Gastroesophageal sphincter (tissue), 4 donors: ENCODE measurements around the gene BCL2. TPM values are rescaled to one million over a fixed set of nuclear protein-coding genes. Genes with fewer than 3 reads are reported as not detected.

Experiments
- ATAC-seq: fragments of 150-250 bp; one replicate; pipeline ENCODE4 v1.9.1; 2016; ENCODE audit warnings: mild to moderate bottlenecking, moderate library complexity
- H3K27ac ChIP-seq, 4 donors: fragments of 200-600 bp; sonication (generic) in 3 of 4; 1 replicate in 3 of 4; 2 replicates in 1 of 4; pipeline ENCODE4 v1.5.1; 2016 to 2019
- H3K27me3 ChIP-seq: fragments of 200-600 bp; sonication (generic); one replicate; pipeline ENCODE4 v1.5.1; 2019
- H3K36me3 ChIP-seq, 2 donors: fragments of 200-600 bp; sonication (generic); one replicate each; pipeline ENCODE4 v1.5.1; 2019; ENCODE audit warnings: control low read depth in 1 of 2
- H3K4me1 ChIP-seq, 3 donors: fragments of 200-600 bp; sonication (generic); 1 replicate in 2 of 3; 2 replicates in 1 of 3; pipeline ENCODE4 v1.5.1; 2016 to 2019; ENCODE audit warnings: control low read depth in 2 of 3
- H3K4me3 ChIP-seq, 2 donors: fragments of 200-600 bp; sonication (generic); one replicate each; pipeline ENCODE4 v1.5.1; 2019; ENCODE audit warnings: mild to moderate bottlenecking in 1 of 2, moderate library complexity in 1 of 2
- H3K9me3 ChIP-seq, 3 donors: fragments of 200-600 bp; sonication (generic); one replicate each; pipeline ENCODE4 v1.5.1; 2017 to 2019; ENCODE audit warnings: control low read depth in 2 of 3
- CTCF ChIP-seq, 4 experiments: fragments of 200-600 bp in 2 of 4; fragments of 450-650 bp in 2 of 4; sonication (generic) in 1 of 4; IDR thresholded peaks; one replicate each; pipeline ENCODE4 v1.5.1; 2017 to 2019; ENCODE audit warnings: antibody characterized with exemption in 4 of 4, mild to moderate bottlenecking in 2 of 4, moderate library complexity in 2 of 4
- EP300 ChIP-seq: sonication (generic); formaldehyde crosslinking; IDR thresholded peaks from one replicate; pipeline ENCODE4 v1.6.1; 2017; ENCODE audit warnings: antibody characterized with exemption, mild to moderate bottlenecking
- POLR2A ChIP-seq, 2 donors: fragments of 450-650 bp; IDR thresholded peaks; one replicate each; pipeline ENCODE4 v1.6.1; 2017; ENCODE audit warnings: antibody characterized with exemption in 2 of 2, mild to moderate bottlenecking in 2 of 2, moderate library complexity in 1 of 2
- POLR2AphosphoS5 ChIP-seq: sonication (generic); formaldehyde crosslinking; IDR thresholded peaks from one replicate; pipeline ENCODE4 v1.6.1; 2017; ENCODE audit warnings: antibody characterized with exemption
- WGBS, 2 donors: methylation state at CpG; one replicate each; pipeline ENCODE4 v1.1.5; 2018; ENCODE audit warnings: low coverage in 1 of 2; 5-methylcytosine and 5-hydroxymethylcytosine counted together
- total RNA-seq, 4 donors: library from RNA; depleted of rRNA; stranded (reverse); fragments of >200 nt; gene quantifications; one replicate each; pipeline ENCODE4 v1.1.0, GENCODE V29; 2016

The BCL2 gene
- total RNA-seq, 4 donors from 2014 or later: 31.2 to 41.7 (median 32.7) TPM

GRCh38 chr18:63199743-63200241, 119.8 kb downstream of the BCL2 start:
- Histone ChIP-seq H3K4me3 (no peak overlapping the region), H3K27me3 (no peaks in the 10 kb centered on the region), H3K36me3 (no peaks in the 10 kb centered on the region), H3K27ac (no peak overlapping the region), H3K4me1 (peaks cover 0 to 11% (median 0%) of the 10 kb centered on the region in 3 donors), H3K9me3 (no peaks in the 10 kb centered on the region)
- no peak for ATAC-seq
- TF ChIP-seq POLR2A (IDR thresholded peaks at IDR 0.05) (no peak), POLR2AphosphoS5 (no peak), EP300 (no peak), CTCF (IDR thresholded peaks at IDR 0.05) (no peak)
- WGBS, 2 donors: 77 to 79% methylated on average over 14 of the region's 14 CpGs

- no peak overlapping the region for H3K4me3 ChIP-seq
- no peaks in the 10 kb centered on the region for H3K9me3 ChIP-seq
- H3K36me3 ChIP-seq: no peaks in the 10 kb centered on the region
- no peak for ATAC-seq
- H3K4me1 ChIP-seq: peaks cover 0 to 11% (median 0%) of the 10 kb centered on the region in 3 donors
- H3K27ac ChIP-seq: no peak overlapping the region
- TF ChIP-seq POLR2A (IDR thresholded peaks at IDR 0.05): no peak
- no peak for TF ChIP-seq POLR2AphosphoS5
- no peaks in the 10 kb centered on the region for H3K27me3 ChIP-seq
- 100% methylated on average over 3 of the region's 5 CpGs for WGBS, 2 donors
Observed at GRCh38 chr18:63198868-63199742, 120.5 kb downstream of the BCL2 start.

DNA sequence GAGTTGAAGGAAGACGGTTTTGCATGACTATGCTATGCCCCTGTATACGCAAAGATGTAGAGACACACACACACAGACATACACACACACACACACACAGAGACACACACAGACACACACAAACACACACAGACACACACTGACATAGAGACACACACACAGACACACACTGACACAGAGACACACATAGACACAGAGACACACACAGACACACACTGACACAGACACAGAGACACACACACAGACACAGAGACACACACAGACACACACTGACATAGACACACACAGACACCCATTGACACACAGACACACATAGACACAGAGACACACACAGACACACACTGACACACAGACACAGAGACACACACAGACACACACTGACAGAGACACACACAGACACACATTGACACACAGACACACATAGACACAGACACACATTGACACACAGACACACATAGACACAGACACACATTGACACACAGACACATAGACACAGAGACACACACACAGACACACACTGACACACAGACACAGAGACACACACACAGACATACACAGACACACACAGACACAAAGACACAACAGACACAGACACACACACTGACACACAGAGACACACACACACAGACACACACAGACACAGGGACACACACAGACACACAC, 121.3 kb downstream of the BCL2 start:
- TF ChIP-seq POLR2A (IDR thresholded peaks at IDR 0.05): no peak
- no peak for TF ChIP-seq EP300
- no peak for TF ChIP-seq CTCF (IDR thresholded peaks at IDR 0.05)
- TF ChIP-seq POLR2AphosphoS5: no peak

GRCh38 chr18:63197246-63197869, 122.2 kb downstream of the BCL2 start:
- no peak for TF ChIP-seq POLR2A (IDR thresholded peaks at IDR 0.05)
- no peak for TF ChIP-seq EP300
- no peak for TF ChIP-seq POLR2AphosphoS5
- no peak for TF ChIP-seq CTCF (IDR thresholded peaks at IDR 0.05)
- Histone ChIP-seq H3K36me3 (no peaks in the 10 kb centered on the region), H3K9me3 (no peaks in the 10 kb centered on the region), H3K4me3 (no peak overlapping the region), H3K27me3 (no peaks in the 10 kb centered on the region), H3K4me1 (peaks cover 0 to 11% (median 0%) of the 10 kb centered on the region in 3 donors), H3K27ac (no peak overlapping the region)
- 54 to 56% methylated on average over 2 to 6 of the region's 8 CpGs for WGBS, 2 donors
- no peak for ATAC-seq

More for the DNA sequence above, 121.3 kb downstream of the BCL2 start:
- Histone ChIP-seq H3K27ac (no peak overlapping the region), H3K4me1 (peaks cover 0 to 11% (median 0%) of the 10 kb centered on the region in 3 donors), H3K9me3 (no peaks in the 10 kb centered on the region), H3K36me3 (no peaks in the 10 kb centered on the region), H3K4me3 (no peak overlapping the region), H3K27me3 (no peaks in the 10 kb centered on the region)
- ATAC-seq: no peak
- WGBS, 2 donors: 93% methylated on average over 2 of the region's 2 CpGs; no CpG with 5 or more reads in 1 of the 2 donors
